Kidney (tissue), 14 donors: ENCODE data around the gene ZDHHC18. TPM values are rescaled to one million over a fixed set of nuclear protein-coding genes. Genes with fewer than 3 reads are reported as not detected.

ENCODE experiments used
- DNase-seq, 5 donors: peaks; one replicate each; pipeline ENCODE4 v3.0.0-alpha.2; 2013 to 2020
- FAIRE-seq: peaks from 2 replicates; lab custom pipeline; 2012; peaks lifted over from hg19 to GRCh38; lab: Jason Lieb, UNC
- H3K27ac ChIP-seq, 2 donors: one replicate each; pipeline ENCODE4 v1.7.0; 2013; ENCODE audit warnings: low read depth in 2 of 2, low read length in 2 of 2, inconsistent platforms in 1 of 2
- H3K27me3 ChIP-seq: one replicate; pipeline ENCODE4 v1.7.1; 2013; ENCODE audit warnings: low read length, inconsistent platforms; ENCODE audit not compliant: control insufficient read depth, insufficient read depth
- H3K36me3 ChIP-seq, 3 donors: one replicate each; pipeline versions ENCODE4 v1.7.0 to v1.7.1; 2013; ENCODE audit warnings: low read length in 3 of 3, control low read depth in 1 of 3, inconsistent platforms in 1 of 3; ENCODE audit not compliant: insufficient read depth in 3 of 3, control insufficient read depth in 2 of 3
- H3K4me1 ChIP-seq, 3 donors: one replicate each; pipeline versions ENCODE4 v1.7.0 to v1.7.1; 2013; ENCODE audit warnings: low read length in 3 of 3, inconsistent platforms in 1 of 3, low read depth in 1 of 3; ENCODE audit not compliant: control insufficient read depth in 2 of 3, insufficient read depth in 2 of 3
- H3K4me3 ChIP-seq, 3 donors: one replicate each; pipeline versions ENCODE4 v1.7.0 to v1.8.1; 2013; ENCODE audit warnings: low read length in 3 of 3, control low read depth in 1 of 3, inconsistent platforms in 1 of 3
- H3K9ac ChIP-seq, 3 donors: one replicate each; pipeline versions ENCODE4 v1.7.0 to v1.7.1; 2013; ENCODE audit warnings: low read length in 3 of 3, control low read depth in 1 of 3, inconsistent platforms in 1 of 3
- H3K9me3 ChIP-seq, 3 donors: one replicate each; pipeline versions ENCODE4 v1.7.0 to v1.7.1; 2013; ENCODE audit warnings: low read length in 3 of 3, control low read depth in 1 of 3, inconsistent platforms in 1 of 3; ENCODE audit not compliant: control insufficient read depth in 2 of 3, insufficient read depth in 1 of 3
- CTCF ChIP-seq: IDR thresholded peaks from 3 replicates; pipeline ENCODE4 v1.5.1; 2012; ENCODE audit warnings: mild to moderate bottlenecking, moderate library complexity, borderline replicate concordance; ENCODE audit not compliant: insufficient read depth; ENCODE audit errors: extremely low read depth
- intact Hi-C: fragments of 100-400 bp; cut with DNase I; formaldehyde crosslinking; loops from one replicate; pipeline ENCODE4 v1.11.1; 2022
- polyA plus RNA-seq: library from polyadenylated mRNA; stranded (reverse); fragments of 350-450 nt; fragmentation: Illumina TruSeq; extraction: RNeasy Lipid Tissue Mini Kit (QIAGEN cat#74804); gene quantifications from one replicate; pipeline ENCODE4 v1.2.3, GENCODE V29; 2014; ENCODE audit warnings: low read depth, low replicate concordance; ENCODE audit not compliant: insufficient read depth
- total RNA-seq: library from RNA; stranded (reverse); fragmentation: NEBNext Ultra II Directional; extraction: Animal tissue kit (Norgen Biotek cat#: 25700); gene quantifications from one replicate; pipeline ENCODE4 v1.2.1, GENCODE V29; 2021
- donor health status: control.
- donor health status: control.
- donor health status: control.
- donor health status: control.
- donor health status: control.
- donor health status: DM: yes; HTN: yes; CAD: no.
- donor health status: Normal renal cell carcinoma (clear cell type).

ZDHHC18 gene
- total and polyA plus RNA-seq, 2 donors from 2014 or later = 6.7 to 15.6 TPM

- Histone ChIP-seq H3K4me1 (peaks cover 0 to 17% (median 4%) of the 10 kb centered on the region in 3 donors), H3K9ac (peak overlapping the region in 1 of 3 donors; percentile 58), H3K27ac (no peak overlapping the region), H3K36me3 (peaks cover 0 to 5% (median 0%) of the 10 kb centered on the region in 3 donors), H3K9me3 (no peaks in the 10 kb centered on the region), H3K27me3 (no peaks in the 10 kb centered on the region), H3K4me3 (peak overlapping the region; percentile 40 to 59 (median 58))
- peak in 2 of 5 donors; percentile 69 to 85 for DNase-seq
- intact Hi-C loops = no loop called here
- no peak for TF ChIP-seq CTCF
- FAIRE-seq = no peak
These were observed 667 bp downstream of the ZDHHC18 start for GRCh38 chr1:26827106-26827604.

- FAIRE-seq (no peak), DNase-seq (peak; percentile 57 to 83 (median 68))
- Histone ChIP-seq H3K36me3 (peaks cover 0 to 7% (median 0%) of the 10 kb centered on the region in 3 donors), H3K27ac (no peak overlapping the region), H3K27me3 (no peaks in the 10 kb centered on the region), H3K4me1 (peaks cover 0 to 17% (median 4%) of the 10 kb centered on the region in 3 donors), H3K9ac (peak overlapping the region in 1 of 3 donors; percentile 58), H3K4me3 (peak overlapping the region; percentile 8 to 59 (median 40)), H3K9me3 (no peaks in the 10 kb centered on the region)
- no peak for TF ChIP-seq CTCF
- intact Hi-C loops = no loop called here
These were observed 1.2 kb downstream of the ZDHHC18 start for GRCh38 chr1:26827663-26828062.

- TF ChIP-seq CTCF = no peak
- H3K27ac ChIP-seq = no peak overlapping the region
- no peaks in the 10 kb centered on the region for H3K27me3 ChIP-seq
- no peak for DNase-seq
- no peak overlapping the region for H3K9ac ChIP-seq
- FAIRE-seq = no peak
- peaks cover 0 to 10% (median 0%) of the 10 kb centered on the region in 3 donors for H3K36me3 ChIP-seq
- H3K9me3 ChIP-seq = no peaks in the 10 kb centered on the region
- intact Hi-C loops = no loop called here
- peaks cover 0 to 17% (median 4%) of the 10 kb centered on the region in 3 donors for H3K4me1 ChIP-seq
- H3K4me3 ChIP-seq = no peak overlapping the region
These were observed 2.0 kb downstream of the ZDHHC18 start for GRCh38 chr1:26828411-26828991.
